Esophagus muscularis mucosa (tissue), 4 donors: ENCODE data around the gene CDHR5. TPM values are rescaled to one million over a fixed set of nuclear protein-coding genes. Genes with fewer than 3 reads are reported as not detected.

Experiments
- DNase-seq: peaks from one replicate; pipeline ENCODE4 v3.0.0-alpha.2; 2017; ENCODE audit errors: extremely low spot score
- H3K27ac ChIP-seq, 4 donors: fragments of 200-600 bp; sonication (generic); replicated peaks in 1 of 4; 1 replicate in 3 of 4; 2 replicates in 1 of 4; pipeline ENCODE4 v1.5.1; 2016 to 2019; ENCODE audit warnings: mild to moderate bottlenecking in 1 of 4
- H3K27me3 ChIP-seq, 4 donors: fragments of 200-600 bp; sonication (generic); one replicate each; pipeline versions ENCODE4 v1.5.1 to v1.6.0; 2016 to 2019
- H3K36me3 ChIP-seq, 4 donors: fragments of 200-600 bp; sonication (generic); one replicate each; pipeline ENCODE4 v1.5.1; 2016 to 2019
- H3K4me1 ChIP-seq, 4 donors: fragments of 200-600 bp; sonication (generic); one replicate each; pipeline ENCODE4 v1.5.1; 2016 to 2019
- H3K4me3 ChIP-seq, 4 donors: fragments of 200-600 bp; sonication (generic); 1 replicate in 2 of 4; 2 replicates in 2 of 4; pipeline ENCODE4 v1.5.1; 2016 to 2019; ENCODE audit warnings: mild to moderate bottlenecking in 4 of 4, moderate library complexity in 1 of 4
- H3K9me3 ChIP-seq, 4 donors: fragments of 200-600 bp; sonication (generic); 1 replicate in 3 of 4; 2 replicates in 1 of 4; pipeline ENCODE4 v1.5.1; 2016 to 2019
- EP300 ChIP-seq: sonication (generic); formaldehyde crosslinking; IDR thresholded peaks from one replicate; pipeline ENCODE4 v1.6.1; 2017; ENCODE audit warnings: antibody characterized with exemption
- POLR2A ChIP-seq: fragments of 450-650 bp; IDR thresholded peaks from one replicate; pipeline ENCODE4 v1.6.1; 2017; ENCODE audit warnings: antibody characterized with exemption, moderate library complexity, mild to moderate bottlenecking, low read depth
- POLR2AphosphoS5 ChIP-seq, 2 donors: sonication (generic); formaldehyde crosslinking; IDR thresholded peaks; one replicate each; pipeline ENCODE4 v1.6.1; 2017; ENCODE audit warnings: antibody characterized with exemption in 2 of 2
- WGBS: methylation state at CpG from one replicate; pipeline ENCODE4 v1.1.5; 2018; 5-methylcytosine and 5-hydroxymethylcytosine counted together
- intact Hi-C: fragments of 100-400 bp; cut with DNase I; formaldehyde crosslinking; loops from one replicate; pipeline ENCODE4 v1.15.1; 2023
- total RNA-seq, 4 donors: library from RNA; depleted of rRNA; stranded (reverse); fragments of >200 nt; gene quantifications; one replicate each; pipeline versions ENCODE4 v1.1.0 to v1.2.1, GENCODE V29; 2016
- TF ChIP-seq, protein P1 (sequence below), 3 experiments: fragments of 200-600 bp in 2 of 3; fragments of 450-650 bp in 1 of 3; sonication (generic) in 2 of 3; IDR thresholded peaks; one replicate each; pipeline ENCODE4 v1.5.1; 2017 to 2019; ENCODE audit warnings: antibody characterized with exemption in 3 of 3, mild to moderate bottlenecking in 2 of 3, moderate library complexity in 1 of 3

The CDHR5 gene
- total RNA-seq, 4 donors from 2014 or later: 1.3 TPM; not detected in 3

DNA sequence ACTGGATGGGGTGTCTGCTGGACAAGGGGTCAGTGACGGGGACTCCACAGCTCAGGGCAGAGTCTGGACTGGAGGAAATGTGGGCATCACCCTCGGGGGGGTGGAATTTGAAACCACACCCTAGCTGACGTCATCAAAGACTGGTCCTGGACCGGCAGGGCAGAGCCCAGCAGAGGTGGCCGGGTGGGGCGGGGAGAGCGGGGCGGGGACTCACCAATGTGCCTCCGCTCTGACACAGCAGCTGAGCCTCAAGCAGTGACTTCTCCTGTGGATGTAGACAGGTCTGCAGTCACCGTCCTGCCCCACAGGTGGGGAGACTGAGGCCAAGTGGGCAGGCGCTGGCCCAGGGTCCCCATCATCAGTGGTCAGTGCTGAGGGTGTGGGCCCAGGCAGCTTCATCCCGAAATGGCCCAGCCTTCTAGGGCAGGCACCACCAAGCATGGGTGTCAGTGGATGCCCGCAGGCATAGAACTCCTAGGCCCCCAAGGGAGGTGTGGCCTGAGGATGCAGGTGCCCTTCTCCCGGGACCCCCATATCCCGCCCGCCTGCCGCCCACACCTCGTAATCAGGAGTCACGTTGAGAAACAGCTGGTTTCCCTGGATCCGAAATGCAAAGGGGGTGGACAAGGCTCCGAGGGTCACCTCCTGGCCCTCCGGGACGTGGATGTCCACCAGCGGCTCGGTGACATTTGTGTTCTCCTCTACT, 603 bp downstream of the CDHR5 start:
- TF ChIP-seq POLR2A (no peak), EP300 (no peak), POLR2AphosphoS5 (IDR thresholded peaks at IDR 0.05) (no peak)
- TF ChIP-seq, protein P1, sequence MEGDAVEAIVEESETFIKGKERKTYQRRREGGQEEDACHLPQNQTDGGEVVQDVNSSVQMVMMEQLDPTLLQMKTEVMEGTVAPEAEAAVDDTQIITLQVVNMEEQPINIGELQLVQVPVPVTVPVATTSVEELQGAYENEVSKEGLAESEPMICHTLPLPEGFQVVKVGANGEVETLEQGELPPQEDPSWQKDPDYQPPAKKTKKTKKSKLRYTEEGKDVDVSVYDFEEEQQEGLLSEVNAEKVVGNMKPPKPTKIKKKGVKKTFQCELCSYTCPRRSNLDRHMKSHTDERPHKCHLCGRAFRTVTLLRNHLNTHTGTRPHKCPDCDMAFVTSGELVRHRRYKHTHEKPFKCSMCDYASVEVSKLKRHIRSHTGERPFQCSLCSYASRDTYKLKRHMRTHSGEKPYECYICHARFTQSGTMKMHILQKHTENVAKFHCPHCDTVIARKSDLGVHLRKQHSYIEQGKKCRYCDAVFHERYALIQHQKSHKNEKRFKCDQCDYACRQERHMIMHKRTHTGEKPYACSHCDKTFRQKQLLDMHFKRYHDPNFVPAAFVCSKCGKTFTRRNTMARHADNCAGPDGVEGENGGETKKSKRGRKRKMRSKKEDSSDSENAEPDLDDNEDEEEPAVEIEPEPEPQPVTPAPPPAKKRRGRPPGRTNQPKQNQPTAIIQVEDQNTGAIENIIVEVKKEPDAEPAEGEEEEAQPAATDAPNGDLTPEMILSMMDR (IDR thresholded peaks at IDR 0.05): no peak
- no peak for DNase-seq
- peaks cover 0 to 40% (median 2%) of the 10 kb centered on the region in 4 donors for H3K27me3 ChIP-seq
- 91% methylated on average over 8 of the region's 25 CpGs for WGBS
- no peak overlapping the region for H3K27ac ChIP-seq
- intact Hi-C loops: no loop called here
- no peak overlapping the region for H3K4me3 ChIP-seq
- H3K9me3 ChIP-seq: no peaks in the 10 kb centered on the region
- peaks cover 0 to 38% (median 18%) of the 10 kb centered on the region in 4 donors for H3K36me3 ChIP-seq
- peaks cover 2 to 37% (median 18%) of the 10 kb centered on the region in 4 donors for H3K4me1 ChIP-seq

DNA sequence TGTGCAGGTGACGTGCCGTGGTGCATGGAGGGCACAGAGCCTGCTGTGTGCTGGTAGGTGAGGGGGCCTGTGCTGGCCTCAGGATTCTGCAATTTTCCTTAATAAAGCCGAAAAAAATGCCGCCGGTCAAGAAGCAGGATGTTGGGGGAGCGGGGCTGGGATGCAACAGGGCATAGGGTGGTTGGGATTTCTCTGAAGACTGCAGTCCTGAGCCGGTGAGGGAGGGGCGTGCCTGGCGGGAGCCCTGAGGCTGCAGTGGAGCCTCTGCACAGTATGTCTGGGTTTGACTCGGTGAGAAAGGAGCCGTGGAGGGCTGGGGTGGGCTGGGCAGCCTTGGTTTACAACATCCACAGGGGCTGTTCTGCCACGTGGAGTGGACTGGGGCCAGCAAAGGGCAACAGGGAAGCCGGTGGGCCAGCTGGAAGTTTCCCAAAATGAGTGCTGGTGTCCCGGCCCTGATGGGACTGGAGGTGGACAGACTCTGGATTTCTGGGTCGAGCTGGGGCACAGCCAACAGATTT, 1.3 kb downstream of the CDHR5 start:
- H3K27ac ChIP-seq: no peak overlapping the region
- H3K4me1 ChIP-seq: peaks cover 2 to 29% (median 12%) of the 10 kb centered on the region in 4 donors
- H3K36me3 ChIP-seq: peaks cover 0 to 43% (median 21%) of the 10 kb centered on the region in 4 donors
- TF ChIP-seq EP300 (no peak), POLR2A (no peak), POLR2AphosphoS5 (IDR thresholded peaks at IDR 0.05) (no peak)
- TF ChIP-seq, protein P1 (IDR thresholded peaks at IDR 0.05): no peak
- peaks cover 0 to 40% (median 2%) of the 10 kb centered on the region in 4 donors for H3K27me3 ChIP-seq
- WGBS: 95% methylated on average over 8 of the region's 15 CpGs
- intact Hi-C loops: no loop called here
- H3K4me3 ChIP-seq: no peak overlapping the region
- no peaks in the 10 kb centered on the region for H3K9me3 ChIP-seq
- no peak for DNase-seq

DNA sequence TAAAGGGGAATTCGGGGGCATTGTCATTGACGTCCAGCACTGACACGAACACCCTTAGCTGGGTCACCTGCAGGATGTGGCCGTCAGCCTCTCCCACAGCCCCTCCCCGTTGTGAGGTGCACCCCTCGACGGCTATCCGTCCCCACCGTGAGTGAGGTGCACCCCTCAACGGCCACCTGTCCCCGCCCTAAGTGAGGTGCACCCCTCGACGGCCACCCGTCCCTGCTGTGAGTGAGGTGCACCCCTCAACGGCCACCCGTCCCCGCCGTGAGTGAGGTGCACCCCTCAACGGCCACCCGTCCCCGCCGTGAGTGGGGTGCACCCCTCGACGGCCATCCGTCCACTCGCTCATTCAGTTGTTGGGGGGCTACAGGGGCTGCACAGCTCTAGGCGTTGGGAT, 2.9 kb downstream of the CDHR5 start:
- no peak for DNase-seq
- Histone ChIP-seq H3K4me1 (peaks cover 2 to 23% (median 12%) of the 10 kb centered on the region in 4 donors), H3K36me3 (peaks cover 0 to 51% (median 30%) of the 10 kb centered on the region in 4 donors), H3K27ac (no peak overlapping the region), H3K27me3 (peaks cover 0 to 39% (median 2%) of the 10 kb centered on the region in 4 donors), H3K4me3 (no peak overlapping the region), H3K9me3 (no peaks in the 10 kb centered on the region)
- intact Hi-C loops: no loop called here
- WGBS: 87% methylated on average over 27 of the region's 27 CpGs
- TF ChIP-seq POLR2A (no peak), POLR2AphosphoS5 (IDR thresholded peaks at IDR 0.05) (no peak), EP300 (no peak)
- TF ChIP-seq, protein P1 (IDR thresholded peaks at IDR 0.05): no peak

DNA sequence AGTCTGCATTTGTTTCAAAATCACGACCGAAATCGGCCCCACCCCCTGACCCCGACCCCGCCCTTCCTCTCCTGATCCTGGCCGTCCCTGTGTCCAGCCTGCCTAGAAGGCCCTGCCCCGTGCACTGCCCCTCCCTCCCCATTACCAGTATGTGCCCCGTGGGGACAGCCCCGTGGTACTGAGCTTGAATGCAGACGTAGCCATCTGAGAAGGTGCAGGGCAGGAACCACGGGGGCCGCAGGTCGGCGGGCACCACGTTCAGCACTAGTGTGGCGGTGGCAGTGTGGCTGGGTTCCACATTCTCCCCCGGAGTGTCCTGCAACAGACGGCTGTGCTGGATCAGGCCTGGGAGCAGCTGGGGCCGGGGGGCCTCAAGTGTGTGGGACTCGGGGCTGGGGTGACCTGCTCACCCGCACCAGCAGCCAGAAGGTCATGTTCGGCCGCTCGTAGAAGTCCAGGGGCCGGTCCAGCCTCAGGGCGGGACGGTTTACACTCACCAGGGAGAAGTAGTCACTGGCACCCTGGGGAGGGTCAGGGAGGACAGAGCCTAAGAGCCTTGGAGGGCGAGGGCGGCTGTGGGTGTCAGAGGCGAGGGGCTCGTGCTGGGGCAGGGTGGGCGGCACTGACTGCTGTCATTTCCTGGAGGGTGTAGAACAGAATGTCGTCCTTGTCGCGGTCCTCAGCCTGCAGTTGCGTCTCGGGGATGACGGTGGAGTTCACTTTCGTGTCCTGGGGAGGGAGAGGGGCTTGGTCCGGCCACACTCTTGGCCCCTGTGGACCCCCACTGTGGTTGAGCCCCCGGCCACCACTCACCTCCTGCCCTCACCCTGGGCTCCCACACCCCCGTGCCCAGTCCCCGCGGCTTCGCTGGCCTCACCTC, 3.6 kb downstream of the CDHR5 start:
- Histone ChIP-seq H3K4me1 (peaks cover 0 to 23% (median 10%) of the 10 kb centered on the region in 4 donors), H3K4me3 (no peak overlapping the region), H3K27ac (no peak overlapping the region), H3K27me3 (peaks cover 0 to 33% (median 2%) of the 10 kb centered on the region in 4 donors), H3K36me3 (peaks cover 0 to 51% (median 30%) of the 10 kb centered on the region in 4 donors), H3K9me3 (no peaks in the 10 kb centered on the region)
- intact Hi-C loops: no loop called here
- WGBS: 83% methylated on average over 27 of the region's 45 CpGs
- TF ChIP-seq, protein P1 (IDR thresholded peaks at IDR 0.05): no peak
- TF ChIP-seq POLR2A (no peak), EP300 (no peak), POLR2AphosphoS5 (IDR thresholded peaks at IDR 0.05) (no peak)
- DNase-seq: no peak
